K562 (cell line): Measurements from ENCODE around the gene ARHGEF4. TPM values are rescaled to one million over a fixed set of nuclear protein-coding genes. Genes with fewer than 3 reads are reported as not detected.

ENCODE experiments used
- KHSRP ChIP-seq: fragments of 450-650 bp; IDR thresholded peaks from 2 replicates; pipeline ENCODE4 v1.6.1; 2017
- TBL1XR1 ChIP-seq, 2 experiments: IDR thresholded peaks; 2 replicates each; pipeline ENCODE4 v1.6.1; 2012; ENCODE audit warnings: improper control_type of control experiment in 2 of 2, low read length in 2 of 2, mild to moderate bottlenecking in 1 of 2
- polyA plus RNA-seq, 8 experiments: library from polyadenylated mRNA; depleted of rRNA in 4 of 8; stranded (reverse) in 5 of 8; unstranded in 3 of 8; fragments of >200 nt; fragmentation: Nextera tagmentation in 2 of 8; fragmentation: Illumina TruSeq in 1 of 8; extraction: Ambion mirVana in 2 of 8; extraction: Trizol in 1 of 8; gene quantifications; 2 replicates each; pipeline versions ENCODE4 v1.2.1 to v1.2.3, GENCODE V29; 2011 to 2014; ENCODE audit warnings: inconsistent platforms in 1 of 8, missing spikeins in 1 of 8
- total RNA-seq, 7 experiments: library from RNA; depleted of rRNA in 6 of 7; stranded (reverse); fragments of >200 nt in 6 of 7; fragmentation: Illumina TruSeq in 2 of 7; extraction: Trizol in 2 of 7; gene quantifications; 2 replicates each; pipeline versions ENCODE4 v1.2.1 to v1.2.3, GENCODE V29; 2011 to 2021; ENCODE audit warnings: low replicate concordance in 1 of 7
- TF ChIP-seq, protein P1 (sequence below), 2 experiments: fragments of 450-650 bp in 1 of 2; sonication (generic) in 1 of 2; formaldehyde crosslinking in 1 of 2; IDR thresholded peaks; 2 replicates each; pipeline versions ENCODE4 v1.7.1 to v1.9.0; 2016 to 2022; ENCODE audit warnings: inconsistent platforms in 1 of 2, mild to moderate bottlenecking in 1 of 2, missing genetic modification reagents in 1 of 2

ARHGEF4 gene
- total and polyA plus RNA-seq, 9 of the 15 experiments (the other 6 are each of a cell fraction or from before 2014, with no cell fraction given), result not detected

DNA sequence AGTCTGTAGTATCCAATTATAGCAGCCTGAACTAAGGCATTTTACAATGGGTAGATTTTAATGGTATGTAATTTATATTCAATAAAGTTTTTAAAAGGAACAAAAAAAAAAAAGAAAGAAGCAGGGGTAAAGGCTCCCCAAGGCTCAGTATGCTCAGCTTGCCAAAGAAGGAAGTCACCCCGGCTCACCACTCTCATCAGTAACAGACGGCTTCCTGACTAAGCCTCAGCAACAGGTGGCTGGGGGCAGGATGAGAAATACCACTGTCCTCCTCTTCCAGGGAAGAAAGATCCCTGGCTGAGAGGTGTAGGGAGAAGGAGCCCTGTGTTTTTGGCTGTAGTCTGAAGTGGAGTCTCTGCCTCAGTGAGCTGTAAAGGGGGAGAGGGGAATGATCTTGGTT lies 121.2 kb downstream of the ARHGEF4 start (continued):
- TF ChIP-seq, protein P1, sequence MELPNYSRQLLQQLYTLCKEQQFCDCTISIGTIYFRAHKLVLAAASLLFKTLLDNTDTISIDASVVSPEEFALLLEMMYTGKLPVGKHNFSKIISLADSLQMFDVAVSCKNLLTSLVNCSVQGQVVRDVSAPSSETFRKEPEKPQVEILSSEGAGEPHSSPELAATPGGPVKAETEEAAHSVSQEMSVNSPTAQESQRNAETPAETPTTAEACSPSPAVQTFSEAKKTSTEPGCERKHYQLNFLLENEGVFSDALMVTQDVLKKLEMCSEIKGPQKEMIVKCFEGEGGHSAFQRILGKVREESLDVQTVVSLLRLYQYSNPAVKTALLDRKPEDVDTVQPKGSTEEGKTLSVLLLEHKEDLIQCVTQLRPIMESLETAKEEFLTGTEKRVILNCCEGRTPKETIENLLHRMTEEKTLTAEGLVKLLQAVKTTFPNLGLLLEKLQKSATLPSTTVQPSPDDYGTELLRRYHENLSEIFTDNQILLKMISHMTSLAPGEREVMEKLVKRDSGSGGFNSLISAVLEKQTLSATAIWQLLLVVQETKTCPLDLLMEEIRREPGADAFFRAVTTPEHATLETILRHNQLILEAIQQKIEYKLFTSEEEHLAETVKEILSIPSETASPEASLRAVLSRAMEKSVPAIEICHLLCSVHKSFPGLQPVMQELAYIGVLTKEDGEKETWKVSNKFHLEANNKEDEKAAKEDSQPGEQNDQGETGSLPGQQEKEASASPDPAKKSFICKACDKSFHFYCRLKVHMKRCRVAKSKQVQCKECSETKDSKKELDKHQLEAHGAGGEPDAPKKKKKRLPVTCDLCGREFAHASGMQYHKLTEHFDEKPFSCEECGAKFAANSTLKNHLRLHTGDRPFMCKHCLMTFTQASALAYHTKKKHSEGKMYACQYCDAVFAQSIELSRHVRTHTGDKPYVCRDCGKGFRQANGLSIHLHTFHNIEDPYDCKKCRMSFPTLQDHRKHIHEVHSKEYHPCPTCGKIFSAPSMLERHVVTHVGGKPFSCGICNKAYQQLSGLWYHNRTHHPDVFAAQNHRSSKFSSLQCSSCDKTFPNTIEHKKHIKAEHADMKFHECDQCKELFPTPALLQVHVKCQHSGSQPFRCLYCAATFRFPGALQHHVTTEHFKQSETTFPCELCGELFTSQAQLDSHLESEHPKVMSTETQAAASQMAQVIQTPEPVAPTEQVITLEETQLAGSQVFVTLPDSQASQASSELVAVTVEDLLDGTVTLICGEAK (IDR thresholded peaks at IDR 0.05), result peak; percentile 41; the same call in 1 of the 2 replicates
- TF ChIP-seq, protein P1 (CRISPR knock-in tag; IDR thresholded peaks at IDR 0.05), result no peak
- TF ChIP-seq TBL1XR1 (IDR thresholded peaks at IDR 0.05; ENCODE audit: low read length in 2 of 2), result no peak
- no peak for TF ChIP-seq KHSRP
